Activated gamma-delta T cell (primary cell): ENCODE measurements around the gene CCDC134.
"Not testable (repeated sequence)": the region's sequence is repeated elsewhere in the genome, so short reads cannot be mapped to it uniquely, and the experiment has no call there.

Source experiments
- DNase-seq: peaks from one replicate; lab custom pipeline; 2025; lab: John Stamatoyannopoulos, UW

CCDC134 gene

GRCh38 chr22:41844036-41844435, 43.6 kb downstream of the CCDC134 start:
- no peak for DNase-seq

- no peak for DNase-seq
These were observed 44.0 kb downstream of the CCDC134 start for GRCh38 chr22:41844513-41844912.

GRCh38 chr22:41845380-41846267, 45.1 kb downstream of the CCDC134 start:
- DNase-seq, result no peak

- no peak for DNase-seq
These were observed 45.9 kb downstream of the CCDC134 start for GRCh38 chr22:41846268-41846987.

GRCh38 chr22:41847300-41847699, 46.8 kb downstream of the CCDC134 start:
- DNase-seq, result no peak

- DNase-seq, result no peak
These were observed 48.0 kb downstream of the CCDC134 start for GRCh38 chr22:41848468-41848867.

- DNase-seq, result no peak
These were observed 56.0 kb downstream of the CCDC134 start for GRCh38 chr22:41856469-41856868.

GRCh38 chr22:41857155-41857859, 56.8 kb downstream of the CCDC134 start:
- DNase-seq, result no peak

GRCh38 chr22:41857860-41858199, 57.4 kb downstream of the CCDC134 start:
- no peak for DNase-seq

GRCh38 chr22:41862160-41862529, 61.7 kb downstream of the CCDC134 start:
- DNase-seq, result no peak

- DNase-seq, result no peak
These were observed 62.2 kb downstream of the CCDC134 start for GRCh38 chr22:41862530-41863266.

- DNase-seq, result no peak
These were observed 63.0 kb downstream of the CCDC134 start for GRCh38 chr22:41863472-41863871.

- no peak for DNase-seq
These were observed 68.1 kb downstream of the CCDC134 start for GRCh38 chr22:41868556-41868955.

- not testable (repeated sequence) for DNase-seq
These were observed 69.6 kb downstream of the CCDC134 start for GRCh38 chr22:41870081-41870480.

GRCh38 chr22:41870786-41871185, 70.3 kb downstream of the CCDC134 start:
- DNase-seq, result no peak

- no peak for DNase-seq
These were observed 72.9 kb downstream of the CCDC134 start for GRCh38 chr22:41873391-41873790.

- no peak for DNase-seq
These were observed 73.6 kb downstream of the CCDC134 start for GRCh38 chr22:41874090-41874489.

- no peak for DNase-seq
These were observed 75.2 kb downstream of the CCDC134 start for GRCh38 chr22:41875531-41876270.
